GM23338 (cell line): Measurements from ENCODE around the gene KCNE1. TPM values are rescaled to one million over a fixed set of nuclear protein-coding genes. Genes with fewer than 3 reads are reported as not detected.

Experiments used
- ATAC-seq: fragments of 200-7000 bp; cut with Tn5 transposase; 3 replicates; pipeline ENCODE4 v1.9.1; 2020
- DNase-seq: peaks from one replicate; pipeline ENCODE4 v3.0.0-alpha.2; 2015; ENCODE audit warnings: low spot score
- H2AFZ ChIP-seq: fragments of 200-600 bp; sonication (generic); 2 replicates; pipeline ENCODE4 v1.8.0; 2016; ENCODE audit warnings: antibody characterized with exemption, mild to moderate bottlenecking, moderate library complexity
- H3F3A ChIP-seq: fragments of 200-600 bp; sonication (generic); replicated peaks from 2 replicates; pipeline ENCODE4 v1.8.0; 2017; ENCODE audit warnings: antibody characterized with exemption, mixed run types, low read depth
- H3K27ac ChIP-seq: fragments of 200-600 bp; sonication (generic); 2 replicates; pipeline ENCODE4 v1.6.1; 2016; ENCODE audit warnings: low read depth
- H3K27me3 ChIP-seq: fragments of 200-600 bp; sonication (generic); 2 replicates; pipeline ENCODE4 v1.8.0; 2016; ENCODE audit warnings: mild to moderate bottlenecking, mixed run types, moderate library complexity; ENCODE audit not compliant: insufficient read depth
- H3K36me3 ChIP-seq: fragments of 200-600 bp; sonication (generic); 2 replicates; pipeline ENCODE4 v1.8.0; 2016; ENCODE audit warnings: mild to moderate bottlenecking; ENCODE audit not compliant: insufficient read depth
- H3K4me1 ChIP-seq: fragments of 200-600 bp; sonication (generic); 2 replicates; pipeline ENCODE4 v1.8.0; 2016; ENCODE audit warnings: mild to moderate bottlenecking, moderate library complexity; ENCODE audit not compliant: insufficient read depth
- H3K4me2 ChIP-seq: fragments of 200-600 bp; sonication (generic); 2 replicates; pipeline ENCODE4 v1.7.1; 2017; ENCODE audit warnings: mixed run types
- H3K4me3 ChIP-seq: fragments of 200-600 bp; sonication (generic); 2 replicates; pipeline ENCODE4 v1.6.1; 2016; ENCODE audit warnings: mixed run types
- H3K79me2 ChIP-seq: fragments of 200-600 bp; sonication (generic); replicated peaks from 2 replicates; pipeline ENCODE4 v1.8.0; 2017; ENCODE audit warnings: mild to moderate bottlenecking; ENCODE audit not compliant: insufficient read depth
- H3K9me2 ChIP-seq: fragments of 200-600 bp; sonication (generic); 2 replicates; pipeline ENCODE4 v1.8.0; 2017; ENCODE audit not compliant: insufficient read depth
- H4K20me1 ChIP-seq: fragments of 200-600 bp; sonication (generic); replicated peaks from 2 replicates; pipeline ENCODE4 v1.8.0; 2017; ENCODE audit warnings: mild to moderate bottlenecking; ENCODE audit not compliant: insufficient read depth
- H3K27ac Mint-ChIP-seq: 2 replicates; pipeline ENCODE4 v1.8.0; 2020; ENCODE audit warnings: inconsistent platforms, mild to moderate bottlenecking, moderate library complexity, mixed read lengths
- H3K27me3 Mint-ChIP-seq: 3 replicates; pipeline ENCODE4 v1.8.0; 2022; ENCODE audit warnings: low read depth, mild to moderate bottlenecking, moderate library complexity, mixed read lengths, inconsistent platforms; ENCODE audit not compliant: insufficient read depth, poor library complexity
- H3K36me3 Mint-ChIP-seq: 3 replicates; pipeline ENCODE4 v1.8.0; 2021; ENCODE audit warnings: low read depth, mild to moderate bottlenecking, inconsistent platforms, moderate library complexity, mixed read lengths
- H3K4me1 Mint-ChIP-seq: 3 replicates; pipeline ENCODE4 v1.8.0; 2020; ENCODE audit warnings: mild to moderate bottlenecking, inconsistent platforms, mixed read lengths
- H3K4me3 Mint-ChIP-seq: 3 replicates; pipeline ENCODE4 v1.8.0; 2021; ENCODE audit warnings: moderate library complexity, mild to moderate bottlenecking, inconsistent platforms, mixed read lengths
- H3K9me3 Mint-ChIP-seq: 3 replicates; pipeline ENCODE4 v1.8.0; 2020; ENCODE audit warnings: moderate library complexity, mild to moderate bottlenecking, inconsistent platforms, mixed read lengths
- CREB1 ChIP-seq: fragments of 250-450 bp; sonication (Bioruptor Pico); IDR thresholded peaks from 2 replicates; pipeline ENCODE4 v1.5.0; 2020; ENCODE audit warnings: low read depth, mild to moderate bottlenecking, moderate library complexity
- CTCF ChIP-seq, 2 experiments: fragments of 200-600 bp in 1 of 2; sonication (generic) in 1 of 2; conservative IDR thresholded peaks; 2 replicates each; pipeline versions ENCODE4 v1.5.1 to v1.6.1; 2016 to 2017; ENCODE audit warnings: antibody characterized with exemption in 2 of 2, low read depth in 2 of 2, mild to moderate bottlenecking in 2 of 2, moderate library complexity in 1 of 2
- ETS1 ChIP-seq: IDR thresholded peaks from 2 replicates; pipeline ENCODE4 v1.6.1; 2016; ENCODE audit warnings: antibody characterized with exemption
- REST ChIP-seq: IDR thresholded peaks from one replicate; pipeline ENCODE4 v1.6.1; 2018; ENCODE audit warnings: antibody characterized with exemption; ENCODE audit not compliant: unreplicated experiment
- ZNF114 ChIP-seq: fragments of 250-450 bp; sonication (Bioruptor Pico); IDR thresholded peaks from 2 replicates; pipeline ENCODE4 v1.5.0; 2020; ENCODE audit warnings: mild to moderate bottlenecking, moderate library complexity
- ZNF331 ChIP-seq: fragments of 250-450 bp; sonication (Bioruptor Pico); IDR thresholded peaks from 2 replicates; pipeline ENCODE4 v1.5.0; 2020; ENCODE audit warnings: low read depth, mild to moderate bottlenecking, moderate library complexity
- ZNF462 ChIP-seq: fragments of 250-450 bp; sonication (Bioruptor Pico); IDR thresholded peaks from 2 replicates; pipeline ENCODE4 v1.5.0; 2020; ENCODE audit warnings: mild to moderate bottlenecking, moderate library complexity
- polyA plus RNA-seq: library from polyadenylated mRNA; unstranded; fragments of >200 nt; fragmentation: Nextera tagmentation; extraction: Ambion mirVana; gene quantifications from 2 replicates; pipeline ENCODE4 v1.2.1, GENCODE V29; 2016
- total RNA-seq: library from RNA; depleted of rRNA; stranded (reverse); fragments of >200 nt; shearing (Covaris generic); gene quantifications from 2 replicates; pipeline ENCODE4 v1.2.3, GENCODE V29; 2014

Gene KCNE1
- total and polyA plus RNA-seq, 2 experiments from 2014 or later, result 0.07 TPM; not detected in 1

- no peak overlapping the region for H2AFZ ChIP-seq
- no peaks in the 10 kb centered on the region for H4K20me1 ChIP-seq
- H3K9me3 Mint-ChIP-seq, result peaks cover 3% of the 10 kb centered on the region; the same call in 1 of the 3 replicates
- H3K36me3 ChIP-seq, result no peaks in the 10 kb centered on the region
- H3K27me3 Mint-ChIP-seq, result no peaks in the 10 kb centered on the region
- TF ChIP-seq ZNF331 (CRISPR knock-in tag), result no peak
- TF ChIP-seq CTCF (conservative IDR thresholded peaks at IDR 0.05; ENCODE audit: low read depth in 2 of 2), result no peak
- H3F3A ChIP-seq, result no peaks in the 10 kb centered on the region
- DNase-seq (no peak), ATAC-seq (no peak)
- H3K36me3 Mint-ChIP-seq, result no peaks in the 10 kb centered on the region
- H3K4me2 ChIP-seq, result no peak overlapping the region
- no peak overlapping the region for H3K27ac ChIP-seq
- no peaks in the 10 kb centered on the region for H3K79me2 ChIP-seq
- H3K4me1 ChIP-seq, result peaks cover 11% of the 10 kb centered on the region; the same call in 1 of the 2 replicates
- no peaks in the 10 kb centered on the region for H3K27me3 ChIP-seq
- no peak overlapping the region for H3K27ac Mint-ChIP-seq
- no peaks in the 10 kb centered on the region for H3K9me2 ChIP-seq
- H3K4me1 Mint-ChIP-seq, result peaks cover 16% of the 10 kb centered on the region
- no peak overlapping the region for H3K4me3 ChIP-seq
- H3K4me3 Mint-ChIP-seq, result no peak overlapping the region
Measured at GRCh38 chr21:34531399-34531798, 19.4 kb upstream of the KCNE1 start.

GRCh38 chr21:34530261-34530660, 18.3 kb upstream of the KCNE1 start:
- Mint-ChIP-seq H3K4me1 (peaks cover 22% of the 10 kb centered on the region), H3K36me3 (no peaks in the 10 kb centered on the region), H3K27ac (no peak overlapping the region), H3K4me3 (no peak overlapping the region), H3K27me3 (peaks cover 2% of the 10 kb centered on the region), H3K9me3 (peaks cover 3% of the 10 kb centered on the region; the same call in 1 of the 3 replicates)
- no peaks in the 10 kb centered on the region for H3F3A ChIP-seq
- H3K79me2 ChIP-seq, result no peaks in the 10 kb centered on the region
- H3K4me2 ChIP-seq, result no peak overlapping the region
- ATAC-seq (no peak), DNase-seq (no peak)
- H3K27me3 ChIP-seq, result peaks cover 4% of the 10 kb centered on the region; the same call in 1 of the 2 replicates
- H3K9me2 ChIP-seq, result no peaks in the 10 kb centered on the region
- no peak overlapping the region for H2AFZ ChIP-seq
- H3K4me3 ChIP-seq, result no peak overlapping the region
- H4K20me1 ChIP-seq, result no peaks in the 10 kb centered on the region
- H3K27ac ChIP-seq, result no peak overlapping the region; the same call in 1 of the 2 replicates
- no peaks in the 10 kb centered on the region for H3K36me3 ChIP-seq
- peaks cover 22% of the 10 kb centered on the region for H3K4me1 ChIP-seq
- no peak for TF ChIP-seq ZNF114
- TF ChIP-seq CREB1, result no peak
- no peak for TF ChIP-seq ZNF331 (CRISPR knock-in tag)
- no peak for TF ChIP-seq ETS1
- TF ChIP-seq REST, result no peak
- TF ChIP-seq ZNF462, result no peak
